Measurements from ENCODE around the gene ADGRF4.

The ADGRF4 gene

GRCh38 chr6:47698342-47698787, at the start of gene ADGRF4:
TSS of gene ADGRF4 (plus strand) at chr6:47698580. CDS start at chr6:47707246, 8,666 bp downstream.
- no peak for DNase-seq

DNA sequence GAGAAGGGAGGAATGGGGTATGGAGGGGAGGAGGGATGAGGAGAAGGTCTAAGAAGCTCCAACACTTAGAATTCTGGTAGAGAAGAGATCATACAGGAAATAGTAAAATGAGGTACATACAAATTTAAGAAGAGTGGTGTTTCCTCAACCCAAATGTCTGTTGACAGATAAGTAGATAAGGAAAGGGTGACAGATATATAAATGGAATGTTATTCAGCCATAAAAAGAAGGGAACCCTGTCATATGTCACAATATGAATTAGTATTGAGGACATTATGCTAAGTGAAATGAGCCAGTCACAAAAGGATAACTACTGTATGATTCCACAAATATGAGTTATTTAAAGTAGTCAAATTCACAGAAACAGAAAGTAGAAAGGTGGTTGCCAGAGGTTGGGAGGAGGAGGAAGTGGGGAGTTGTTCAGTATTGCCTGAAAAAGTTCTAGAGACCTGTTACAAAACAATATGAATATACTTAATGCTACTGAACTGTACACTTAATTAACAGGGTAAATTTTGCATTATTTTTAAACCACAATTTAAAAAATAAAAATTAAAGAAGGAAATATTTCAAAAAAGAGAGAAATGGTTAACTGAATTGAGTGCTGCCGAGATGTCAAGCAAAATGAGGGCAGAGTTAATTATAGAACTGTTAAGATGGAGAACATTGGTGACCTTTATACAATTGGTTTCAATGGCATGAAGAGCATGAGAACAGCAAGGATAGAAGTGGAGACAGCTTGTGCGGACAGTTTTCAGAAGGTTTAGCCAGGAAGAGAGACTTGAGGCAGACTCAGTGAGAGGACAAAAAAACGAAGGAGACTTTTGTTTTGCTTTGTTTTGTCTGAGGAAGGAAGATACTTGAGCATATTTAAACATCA, 47.6 kb upstream of the ADGRF4 start:
- DNase-seq: no peak

- peak; percentile 56 for DNase-seq
Observed at GRCh38 chr6:47651505-47651944, 46.9 kb upstream of the ADGRF4 start.

- no peak for DNase-seq
Observed at GRCh38 chr6:47653706-47654105, 44.7 kb upstream of the ADGRF4 start.

DNA sequence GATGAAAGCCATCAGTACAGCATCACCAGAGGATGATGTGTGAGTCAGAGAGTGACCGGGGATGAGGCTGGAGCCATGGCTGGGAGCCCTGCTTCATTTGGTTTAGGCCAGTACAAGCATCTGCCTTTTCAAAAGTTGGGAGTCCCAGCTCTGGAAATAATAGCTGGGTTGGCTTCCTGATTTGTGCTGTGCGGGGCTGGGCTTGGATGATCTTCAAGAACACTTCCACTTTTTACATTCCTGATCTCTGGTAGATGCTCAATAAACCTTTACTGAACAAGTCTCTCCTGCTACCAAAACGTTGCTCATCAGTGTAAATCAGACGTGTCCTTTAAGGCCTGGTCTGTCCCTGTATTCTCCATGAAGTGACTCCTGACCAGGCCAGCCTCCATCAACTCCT, 44.1 kb upstream of the ADGRF4 start:
- no peak for DNase-seq

GRCh38 chr6:47655719-47656595, 42.4 kb upstream of the ADGRF4 start:
- DNase-seq: peak; percentile 26

DNA sequence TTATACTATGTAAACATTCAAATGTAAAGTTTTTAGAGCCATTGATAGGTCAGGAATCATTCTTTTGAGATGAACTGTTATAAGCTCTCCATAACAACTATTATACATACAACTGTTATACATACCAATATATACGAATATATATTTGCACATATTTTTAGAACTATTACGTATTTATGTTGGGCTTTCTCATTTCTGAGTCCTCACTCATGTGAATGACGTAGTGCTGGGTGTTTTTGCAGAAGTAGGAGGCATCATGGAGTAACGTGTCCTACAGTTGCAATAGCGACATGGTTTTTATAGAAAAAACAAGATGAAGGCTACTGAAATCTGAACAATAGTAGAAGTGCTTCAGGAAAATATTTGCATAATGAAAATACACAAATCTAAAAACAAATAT, 36.4 kb upstream of the ADGRF4 start:
- DNase-seq: no peak

DNA sequence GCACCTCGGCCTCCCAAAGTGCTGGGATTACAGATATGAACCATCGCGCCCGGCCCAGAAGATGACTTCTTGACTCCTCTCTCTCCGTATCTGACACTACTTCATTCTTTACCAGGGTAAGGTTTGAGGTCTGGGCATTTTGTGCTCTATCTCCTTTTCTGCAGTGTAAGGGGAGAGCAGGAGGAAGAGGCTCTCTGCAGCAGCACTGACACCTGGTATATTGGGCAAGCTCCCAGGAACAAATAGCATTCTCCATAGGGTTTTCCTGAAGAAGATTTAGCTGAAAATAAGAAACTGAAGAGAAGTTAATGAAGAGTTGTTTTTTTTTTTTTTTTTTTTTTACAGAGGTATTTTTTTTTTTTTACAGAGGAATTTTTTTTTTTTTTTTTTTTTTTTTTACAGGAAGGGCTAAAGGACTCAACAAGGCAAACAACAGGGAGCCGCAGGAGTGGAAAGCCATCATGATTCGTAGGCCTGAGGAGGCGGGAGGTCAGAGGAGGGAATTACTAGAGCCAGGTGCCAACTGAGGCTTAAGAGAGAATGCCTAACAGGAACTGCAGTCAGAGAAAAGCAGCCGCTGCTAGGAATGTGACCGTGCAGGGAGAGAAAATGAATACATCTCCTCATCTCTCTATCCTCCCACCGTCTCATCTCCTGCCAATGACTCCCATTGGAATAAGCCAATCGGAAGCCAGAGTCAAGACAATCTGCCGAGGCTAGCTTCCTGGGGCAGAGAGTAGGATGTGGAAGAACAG, 34.7 kb upstream of the ADGRF4 start:
- DNase-seq: no peak

DNA sequence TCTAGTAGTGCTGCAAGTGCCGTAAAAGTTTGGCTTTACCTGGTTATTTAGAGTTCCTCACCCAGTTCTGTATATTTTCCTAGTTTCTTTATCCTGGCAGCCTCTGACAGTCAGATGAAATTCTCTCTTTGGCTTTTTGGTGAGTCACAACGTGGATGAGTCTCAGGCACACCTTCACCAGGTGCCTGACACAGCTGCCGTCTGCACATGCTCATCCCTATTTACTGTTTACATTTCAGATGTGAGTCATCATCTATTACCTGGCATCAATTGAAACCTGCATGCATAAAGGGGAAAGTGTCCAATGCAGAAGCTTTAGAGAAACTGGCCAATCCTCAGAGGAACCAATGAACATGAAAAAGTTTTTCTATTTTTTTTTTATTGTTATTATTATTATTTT, 33.3 kb upstream of the ADGRF4 start:
- no peak for DNase-seq

DNA sequence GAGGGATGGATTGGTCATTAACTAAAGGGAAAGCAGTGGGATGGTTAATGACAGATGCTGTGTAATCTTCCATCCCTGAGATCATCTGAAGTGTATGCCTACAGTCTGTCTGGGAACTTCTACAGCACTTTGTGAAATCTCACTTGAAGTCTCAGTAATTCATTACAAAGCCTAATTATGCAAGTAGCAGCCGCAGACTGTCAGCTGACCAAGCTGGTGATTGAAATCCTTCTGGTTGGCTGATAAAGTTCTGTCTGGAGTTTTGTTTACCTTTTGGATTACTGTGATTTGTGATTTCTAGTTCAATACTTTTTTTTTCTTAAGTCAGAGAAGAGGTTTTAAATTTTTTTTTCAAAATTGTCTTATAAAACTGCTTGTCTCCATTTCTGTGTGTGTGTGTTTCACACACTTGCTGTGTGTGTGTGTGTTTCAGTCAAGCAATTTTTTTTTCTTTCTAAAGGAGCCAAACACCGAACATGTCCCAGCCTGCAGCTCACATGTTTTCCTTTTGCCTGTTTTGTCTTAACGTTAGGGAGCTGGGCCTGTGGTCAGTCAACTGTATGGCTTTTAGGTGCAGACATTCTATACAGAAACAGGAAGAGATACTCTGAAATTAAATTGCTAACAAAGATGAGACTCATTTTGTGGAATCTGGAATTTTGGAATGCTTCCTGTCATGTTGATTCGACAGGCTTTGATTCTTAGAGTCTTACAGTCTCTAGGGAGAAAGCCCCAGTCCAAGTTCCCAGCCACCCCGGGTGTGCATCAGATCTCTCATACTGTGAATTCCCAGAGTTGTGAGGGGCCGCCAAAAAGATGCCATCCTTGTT, 28.5 kb upstream of the ADGRF4 start:
- DNase-seq: no peak

DNA sequence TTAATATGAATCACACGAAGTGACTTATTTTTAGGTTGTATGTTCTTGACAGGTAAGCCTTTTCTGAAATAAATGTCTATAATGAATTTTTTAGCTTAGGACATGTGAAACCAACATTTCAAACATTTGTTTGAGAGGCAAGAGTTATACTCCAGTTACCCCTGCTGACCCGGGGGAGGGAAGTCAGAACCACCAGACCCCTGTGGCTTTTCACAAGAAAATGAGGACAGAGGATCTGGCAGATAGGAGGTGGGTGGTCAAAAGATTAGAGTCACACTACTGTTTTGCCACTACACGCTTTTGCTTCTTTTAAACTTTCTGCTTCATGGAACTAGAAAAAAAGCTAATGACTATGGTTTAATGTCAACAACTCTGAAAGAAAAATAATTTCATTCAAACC, 27.5 kb upstream of the ADGRF4 start:
- DNase-seq: no peak

GRCh38 chr6:47671777-47672176, 26.6 kb upstream of the ADGRF4 start:
- DNase-seq: no peak

DNA sequence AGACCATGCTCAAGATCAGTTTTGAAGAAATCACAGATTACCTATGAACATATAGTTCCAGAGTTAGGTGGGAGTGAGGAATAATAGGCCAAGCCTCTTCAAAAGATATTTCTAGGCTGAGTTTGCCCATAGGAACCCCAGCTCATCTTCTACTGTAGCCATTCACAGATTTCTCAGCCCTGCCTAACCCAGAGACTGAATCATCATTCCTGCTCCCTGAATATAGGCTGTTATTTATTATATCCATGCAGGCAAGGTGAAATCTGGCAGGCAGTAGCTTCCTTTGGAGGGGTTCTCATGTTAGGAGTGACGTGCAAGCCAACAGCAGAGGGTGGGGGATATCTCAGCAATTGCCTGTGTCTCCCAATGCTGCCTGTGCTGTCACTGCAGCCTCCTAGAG, 25.6 kb upstream of the ADGRF4 start:
- no peak for DNase-seq

DNA sequence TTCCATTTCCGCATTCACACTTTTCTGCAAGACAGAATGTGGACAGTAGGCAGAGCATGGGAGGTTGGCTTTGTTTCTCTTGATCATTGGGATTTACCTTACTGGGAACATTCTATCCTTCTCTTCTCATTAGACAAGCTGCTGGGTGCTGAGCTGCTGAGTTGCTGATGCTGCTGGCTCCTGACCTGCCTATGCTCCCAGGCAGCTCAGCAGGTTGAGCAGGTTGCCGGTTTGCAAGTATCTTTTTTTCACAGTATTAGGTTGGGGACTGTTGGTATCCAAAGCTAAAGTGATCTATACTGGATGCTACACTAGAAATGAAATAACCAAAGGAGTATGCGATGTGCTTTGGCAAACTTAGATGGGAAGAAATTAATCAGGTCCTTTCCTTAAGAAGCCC, 23.7 kb upstream of the ADGRF4 start:
- no peak for DNase-seq

GRCh38 chr6:47677381-47678100, 20.8 kb upstream of the ADGRF4 start:
- no peak for DNase-seq

DNA sequence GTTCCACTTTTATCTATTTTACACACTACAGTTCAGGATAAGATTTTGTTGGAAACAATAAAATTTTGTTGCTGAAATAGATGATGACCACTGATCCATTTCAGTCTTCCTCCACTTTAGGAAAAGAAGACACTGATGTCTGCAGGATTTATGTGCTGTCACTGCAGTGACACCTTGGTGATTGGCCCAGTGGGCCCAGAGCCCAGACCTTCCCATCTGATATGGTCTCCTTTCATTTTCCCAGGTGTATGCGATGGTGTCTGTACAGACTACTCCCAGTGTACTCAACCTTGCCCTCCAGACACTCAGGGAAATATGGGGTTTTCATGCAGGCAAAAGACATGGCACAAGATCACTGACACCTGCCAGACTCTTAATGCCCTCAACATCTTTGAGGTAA, 19.6 kb upstream of the ADGRF4 start:
- DNase-seq: no peak

GRCh38 chr6:47679322-47679906, 19.0 kb upstream of the ADGRF4 start:
- DNase-seq: no peak

GRCh38 chr6:47680051-47680450, 18.3 kb upstream of the ADGRF4 start:
- DNase-seq: no peak

DNA sequence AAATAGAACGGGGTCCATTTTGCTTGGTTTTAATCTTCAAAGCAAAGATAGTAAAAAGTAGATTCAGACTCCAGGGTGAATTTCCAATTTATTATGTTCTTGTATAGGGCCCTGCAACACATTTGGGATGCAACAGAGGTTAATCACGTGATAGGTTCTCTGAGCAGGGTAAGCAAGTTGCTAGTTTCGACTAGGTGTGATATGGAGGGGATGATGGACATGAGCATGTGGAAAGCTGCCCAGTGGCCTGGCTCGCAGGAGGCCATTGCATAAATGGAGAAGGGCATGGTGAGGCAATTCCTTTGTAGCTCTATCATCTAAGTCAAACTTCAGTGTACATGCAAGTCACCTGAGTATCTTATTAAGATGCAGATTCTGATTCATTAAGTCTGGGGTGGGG, 17.7 kb upstream of the ADGRF4 start:
- no peak for DNase-seq

- no peak for DNase-seq
Observed at GRCh38 chr6:47681201-47681990, 17.0 kb upstream of the ADGRF4 start.

Measured in amniotic stem cell (primary cell).